Karpas-422 (cell line): ENCODE measurements around the gene NEU1. TPM values are rescaled to one million over a fixed set of nuclear protein-coding genes. Genes with fewer than 3 reads are reported as not detected.

Experiments used
- DNase-seq: peaks from one replicate; pipeline ENCODE4 v3.0.0-alpha.2; 2015
- H2AFZ ChIP-seq: fragments of 200-600 bp; sonication (generic); 2 replicates; pipeline ENCODE4 v1.6.1; 2014; ENCODE audit warnings: antibody characterized with exemption, low read length, mixed read lengths
- H3K27ac ChIP-seq: fragments of 200-600 bp; sonication (generic); 2 replicates; pipeline ENCODE4 v1.5.1; 2014; ENCODE audit warnings: mild to moderate bottlenecking, low read length, moderate library complexity
- H3K27me3 ChIP-seq: fragments of 200-600 bp; sonication (generic); 2 replicates; pipeline ENCODE4 v1.6.1; 2014; ENCODE audit warnings: low read length, mixed read lengths
- H3K36me3 ChIP-seq: fragments of 200-600 bp; sonication (generic); 2 replicates; pipeline ENCODE4 v1.6.1; 2014; ENCODE audit warnings: low read length, mixed read lengths; ENCODE audit not compliant: insufficient read depth
- H3K4me1 ChIP-seq: fragments of 200-600 bp; sonication (generic); 2 replicates; pipeline ENCODE4 v1.6.1; 2014; ENCODE audit warnings: mild to moderate bottlenecking, low read length, mixed read lengths
- H3K4me2 ChIP-seq: fragments of 200-600 bp; sonication (generic); 2 replicates; pipeline ENCODE4 v1.6.1; 2014; ENCODE audit warnings: low read length, low read depth, mild to moderate bottlenecking; ENCODE audit not compliant: poor library complexity, severe bottlenecking
- H3K4me3 ChIP-seq: fragments of 200-600 bp; sonication (generic); 2 replicates; pipeline ENCODE4 v1.5.1; 2014; ENCODE audit warnings: mild to moderate bottlenecking, antibody characterized with exemption, low read length, mixed read lengths
- H3K79me2 ChIP-seq: fragments of 200-600 bp; sonication (generic); 2 replicates; pipeline ENCODE4 v1.6.1; 2014; ENCODE audit warnings: mild to moderate bottlenecking, low read length, mixed read lengths
- H3K9ac ChIP-seq: fragments of 200-600 bp; sonication (generic); 2 replicates; pipeline ENCODE4 v1.6.0; 2014; ENCODE audit warnings: low read length
- H3K9me2 ChIP-seq: fragments of 200-600 bp; sonication (generic), shearing (Covaris generic); replicated peaks from 2 replicates; pipeline ENCODE4 v1.6.0; 2014; ENCODE audit warnings: mild to moderate bottlenecking, low read length, moderate library complexity; ENCODE audit not compliant: insufficient read depth
- H3K9me3 ChIP-seq: fragments of 300-700, 200-600 bp; sonication (generic); 2 replicates; pipeline ENCODE4 v1.6.1; 2014; ENCODE audit warnings: low read length, mixed read lengths
- H4K20me1 ChIP-seq: fragments of 200-600 bp; sonication (generic); 2 replicates; pipeline ENCODE4 v1.6.1; 2014; ENCODE audit warnings: mild to moderate bottlenecking, antibody characterized with exemption, low read length, low read depth; ENCODE audit not compliant: insufficient read depth
- total RNA-seq: library from RNA; depleted of rRNA; stranded (reverse); fragments of >200 nt; shearing (Covaris generic); gene quantifications from 2 replicates; pipeline ENCODE4 v1.2.3, GENCODE V29; 2014; ENCODE audit warnings: low replicate concordance

NEU1 gene
- total RNA-seq, 1 experiment from 2014 or later = 23.7 TPM

- Histone ChIP-seq H3K4me3 (no peak overlapping the region), H3K27me3 (no peaks in the 10 kb centered on the region), H3K4me2 (no peak overlapping the region), H3K9me2 (no peaks in the 10 kb centered on the region), H3K9ac (no peak overlapping the region), H3K27ac (no peak overlapping the region), H3K4me1 (peaks cover 15% of the 10 kb centered on the region), H3K36me3 (no peaks in the 10 kb centered on the region), H2AFZ (no peak overlapping the region), H3K9me3 (no peaks in the 10 kb centered on the region), H4K20me1 (no peaks in the 10 kb centered on the region), H3K79me2 (no peaks in the 10 kb centered on the region; the same call in 1 of the 2 replicates)
- DNase-seq = no peak
These were observed 42.4 kb upstream of the NEU1 start for GRCh38 chr6:31905041-31905440.

DNA sequence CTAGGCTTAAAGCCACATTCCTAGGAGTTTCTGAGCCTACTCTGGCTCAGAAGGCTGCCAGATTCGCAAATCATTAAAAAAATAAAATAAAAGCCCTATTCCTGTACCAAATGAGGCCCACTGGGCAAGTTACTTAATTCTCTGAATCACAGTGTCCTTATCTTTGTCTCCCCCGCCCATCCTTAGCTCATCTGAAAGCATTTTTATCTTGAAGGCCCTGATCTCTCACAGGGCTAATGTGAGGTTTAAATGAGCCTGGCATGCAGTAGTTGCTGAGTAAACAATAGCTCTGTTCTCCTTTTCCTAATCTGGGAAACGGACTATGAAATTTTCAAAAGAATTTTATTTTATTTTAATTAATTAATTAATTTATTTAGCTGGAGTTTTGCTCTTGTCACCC lies 41.3 kb upstream of the NEU1 start:
- no peak overlapping the region for H3K9ac ChIP-seq
- no peaks in the 10 kb centered on the region for H3K36me3 ChIP-seq
- H3K9me2 ChIP-seq = no peaks in the 10 kb centered on the region
- no peak overlapping the region for H3K27ac ChIP-seq
- DNase-seq = no peak
- H3K79me2 ChIP-seq = no peaks in the 10 kb centered on the region; the same call in 1 of the 2 replicates
- no peaks in the 10 kb centered on the region for H3K9me3 ChIP-seq
- H3K27me3 ChIP-seq = no peaks in the 10 kb centered on the region
- H3K4me1 ChIP-seq = peaks cover 26% of the 10 kb centered on the region
- H4K20me1 ChIP-seq = no peaks in the 10 kb centered on the region
- no peak overlapping the region for H2AFZ ChIP-seq
- H3K4me2 ChIP-seq = no peak overlapping the region
- H3K4me3 ChIP-seq = no peak overlapping the region

- peak within 1 kb of the TSS; percentile 86 for H3K4me2 ChIP-seq
- peaks cover 35% of the 10 kb centered on the region for H3K4me1 ChIP-seq
- peaks cover 3% of the 10 kb centered on the region; the same call in 1 of the 2 replicates for H3K79me2 ChIP-seq
- no peaks in the 10 kb centered on the region for H3K9me2 ChIP-seq
- peak within 1 kb of the TSS; percentile 51; the same call in 1 of the 2 replicates for H3K27ac ChIP-seq
- no peaks in the 10 kb centered on the region for H3K9me3 ChIP-seq
- peak within 1 kb of the TSS; percentile 65 for H2AFZ ChIP-seq
- H3K9ac ChIP-seq = peak within 1 kb of the TSS; percentile 93
- DNase-seq = peak; percentile 98
- no peaks in the 10 kb centered on the region for H3K27me3 ChIP-seq
- H3K4me3 ChIP-seq = peak within 1 kb of the TSS; percentile 76
- H3K36me3 ChIP-seq = no peaks in the 10 kb centered on the region
- no peaks in the 10 kb centered on the region for H4K20me1 ChIP-seq
These were observed 39.5 kb upstream of the NEU1 start, which contains the start of gene ZBTB12 for GRCh38 chr6:31901953-31902643. TSS of gene ZBTB12 (minus strand) at chr6:31902086. CDS start at chr6:31901305, 781 bp downstream.

- Histone ChIP-seq H3K9me2 (no peaks in the 10 kb centered on the region), H4K20me1 (no peaks in the 10 kb centered on the region), H3K9me3 (no peaks in the 10 kb centered on the region), H3K79me2 (peaks cover 8% of the 10 kb centered on the region), H3K36me3 (no peaks in the 10 kb centered on the region), H3K27me3 (no peaks in the 10 kb centered on the region), H2AFZ (no peak overlapping the region), H3K4me1 (peaks cover 38% of the 10 kb centered on the region), H3K4me3 (peak overlapping the region; percentile 76), H3K9ac (peak overlapping the region; percentile 93), H3K27ac (peak overlapping the region; percentile 51; the same call in 1 of the 2 replicates), H3K4me2 (peak overlapping the region; percentile 86)
- DNase-seq = peak; percentile 88
These were observed 38.9 kb upstream of the NEU1 start for GRCh38 chr6:31901415-31901952.

GRCh38 chr6:31900917-31901414 lies 38.3 kb upstream of the NEU1 start:
- Histone ChIP-seq H3K9ac (peak overlapping the region; percentile 93), H2AFZ (no peak overlapping the region), H3K36me3 (no peaks in the 10 kb centered on the region), H3K27me3 (no peaks in the 10 kb centered on the region), H4K20me1 (no peaks in the 10 kb centered on the region), H3K4me2 (peak overlapping the region; percentile 86), H3K27ac (peak overlapping the region; percentile 51; the same call in 1 of the 2 replicates), H3K4me3 (peak overlapping the region; percentile 76), H3K79me2 (peaks cover 13% of the 10 kb centered on the region), H3K9me2 (no peaks in the 10 kb centered on the region), H3K9me3 (no peaks in the 10 kb centered on the region), H3K4me1 (peaks cover 44% of the 10 kb centered on the region)
- no peak for DNase-seq

DNA sequence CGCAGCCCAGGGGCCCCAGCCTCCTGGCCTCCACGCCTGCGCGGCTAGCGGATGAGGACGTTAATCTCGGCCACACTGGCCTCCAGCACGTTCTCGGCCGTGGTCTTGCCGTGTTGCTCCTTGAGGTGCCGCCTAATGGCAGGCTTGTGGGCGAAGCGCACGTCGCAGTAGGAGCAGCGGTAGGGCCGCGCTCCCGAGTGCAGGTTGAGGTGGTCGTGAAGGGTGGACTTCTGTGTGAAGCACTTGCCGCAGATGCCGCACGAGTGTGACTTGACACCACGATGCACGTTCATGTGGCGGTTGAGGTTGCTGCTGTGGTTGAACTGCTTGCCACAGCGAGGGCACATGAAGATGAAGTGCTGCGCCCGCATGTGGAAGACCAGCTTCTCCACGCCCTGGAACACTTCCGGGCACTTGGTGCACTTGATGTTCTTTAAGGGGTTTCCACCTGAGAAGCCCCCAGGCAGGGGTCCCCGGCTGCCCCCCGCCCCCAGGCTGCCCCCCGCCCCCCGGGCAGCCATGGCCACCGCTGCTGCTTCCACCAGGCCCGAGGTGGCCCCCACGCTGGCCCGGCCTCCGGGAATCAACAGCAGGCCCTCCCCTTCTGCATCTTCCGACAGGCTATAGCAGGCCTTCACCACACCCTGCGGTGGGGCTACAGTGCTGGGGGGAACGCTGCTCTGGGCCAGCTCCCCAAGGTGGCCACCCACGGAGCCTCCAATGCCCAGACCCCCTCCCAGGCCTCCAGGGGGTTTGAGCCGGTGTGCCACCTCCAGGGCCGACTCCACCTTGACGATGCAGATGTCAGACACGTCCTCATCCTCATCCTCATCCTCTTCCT lies 37.5 kb upstream of the NEU1 start:
- H3K79me2 ChIP-seq = peaks cover 19% of the 10 kb centered on the region
- no peaks in the 10 kb centered on the region for H3K9me2 ChIP-seq
- no peak for DNase-seq
- H2AFZ ChIP-seq = no peak overlapping the region
- no peaks in the 10 kb centered on the region for H3K9me3 ChIP-seq
- H4K20me1 ChIP-seq = no peaks in the 10 kb centered on the region
- H3K27me3 ChIP-seq = no peaks in the 10 kb centered on the region
- H3K4me3 ChIP-seq = peak overlapping the region; percentile 75; the same call in 1 of the 2 replicates
- H3K9ac ChIP-seq = peak overlapping the region; percentile 93
- peaks cover 45% of the 10 kb centered on the region for H3K4me1 ChIP-seq
- no peak overlapping the region for H3K27ac ChIP-seq
- H3K36me3 ChIP-seq = peaks cover 6% of the 10 kb centered on the region; the same call in 1 of the 2 replicates
- H3K4me2 ChIP-seq = peak overlapping the region; percentile 89

GRCh38 chr6:31899215-31899614 lies 36.6 kb upstream of the NEU1 start:
- Histone ChIP-seq H3K9ac (peak overlapping the region; percentile 91), H3K4me2 (peak overlapping the region; percentile 89), H3K9me3 (no peaks in the 10 kb centered on the region), H3K4me3 (peak overlapping the region; percentile 75), H2AFZ (no peak overlapping the region), H3K4me1 (peaks cover 45% of the 10 kb centered on the region), H3K27me3 (no peaks in the 10 kb centered on the region), H3K9me2 (no peaks in the 10 kb centered on the region), H3K79me2 (peaks cover 19% of the 10 kb centered on the region), H4K20me1 (no peaks in the 10 kb centered on the region), H3K27ac (peak overlapping the region; percentile 51; the same call in 1 of the 2 replicates), H3K36me3 (peaks cover 6% of the 10 kb centered on the region; the same call in 1 of the 2 replicates)
- no peak for DNase-seq
